AG04449 (cell line): ENCODE measurements around the gene CHN2.

ENCODE experiments used
- CTCF ChIA-PET: fragments of 350-600 bp; formaldehyde crosslinking; extraction: SDS; loops from one replicate; lab custom pipeline; 2021; ENCODE audit warnings: antibody characterized with exemption; lab: Yijun Ruan, JAX
- POLR2A ChIA-PET: fragments of 400-600, 350-600 bp; formaldehyde crosslinking; extraction: SDS; loops from one replicate; lab custom pipeline; 2020; ENCODE audit warnings: antibody characterized with exemption, inconsistent platforms; lab: Yijun Ruan, JAX
- DNase-seq: peaks from one replicate; pipeline ENCODE4 v3.0.0-alpha.2; 2010; ENCODE audit warnings: low read depth, low spot score
- H3K4me3 ChIP-seq: 2 replicates; pipeline ENCODE4 v1.5.1; 2011; ENCODE audit warnings: low read depth, mild to moderate bottlenecking, control low read depth, low read length
- CTCF ChIP-seq: IDR thresholded peaks from one replicate; pipeline ENCODE4 v1.5.1; 2011; ENCODE audit warnings: mild to moderate bottlenecking, moderate library complexity, low read length, control low read depth, inconsistent platforms; ENCODE audit not compliant: insufficient read depth; ENCODE audit errors: missing control alignments

CHN2 gene

GRCh38 chr7:29224726-29225125 lies 30.2 kb downstream of the CHN2 start:
- H3K4me3 ChIP-seq, result no peak overlapping the region
- ChIA-PET CTCF (interaction anchor here (1.1 kb wide), 1 partner anchor 35 kb away, joined by 3 read pairs; no protein-coding TSS in a partner anchor), POLR2A (no interaction called here)
- no peak for DNase-seq
- no peak for TF ChIP-seq CTCF

DNA sequence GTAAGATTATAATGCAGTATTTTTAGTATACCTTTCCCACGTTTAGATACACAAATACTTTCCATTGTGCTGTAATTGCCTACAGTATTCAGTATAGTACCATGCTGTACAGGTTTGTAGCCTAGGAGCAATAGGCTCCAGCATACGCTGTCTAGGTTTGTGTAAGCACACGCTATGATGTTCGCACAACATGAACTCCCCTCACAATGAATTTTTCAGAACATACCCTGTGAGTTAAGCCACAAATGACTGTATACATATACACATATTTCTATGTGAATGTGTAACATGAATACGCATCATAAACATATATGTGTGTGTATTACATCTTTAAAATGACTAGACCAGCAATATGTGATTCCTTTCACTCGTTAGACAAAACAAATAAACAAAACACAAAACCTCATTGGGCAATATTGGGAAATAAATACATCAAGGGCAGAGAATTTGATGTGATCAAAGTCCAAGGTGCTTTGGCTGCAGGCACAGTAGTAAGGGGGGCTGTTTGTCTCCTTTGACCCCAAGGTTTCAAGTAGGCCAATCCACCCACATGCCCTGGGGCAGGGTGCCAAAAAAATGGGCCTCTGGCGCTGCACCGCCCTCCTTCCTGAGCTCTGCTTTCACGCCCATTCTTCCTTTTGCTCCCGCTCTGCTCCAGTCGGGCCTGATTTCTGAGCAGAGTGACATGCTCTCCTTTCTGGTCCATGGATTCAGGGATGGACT lies 33.9 kb downstream of the CHN2 start:
- DNase-seq, result no peak
- POLR2A ChIA-PET, result no interaction called here
- CTCF ChIA-PET, result no interaction called here
- H3K4me3 ChIP-seq, result no peak overlapping the region
- TF ChIP-seq CTCF, result no peak

- ChIA-PET POLR2A (no interaction called here), CTCF (no interaction called here)
- no peak overlapping the region for H3K4me3 ChIP-seq
- no peak for DNase-seq
- no peak for TF ChIP-seq CTCF
Measured at GRCh38 chr7:29229066-29229465, 34.5 kb downstream of the CHN2 start.

GRCh38 chr7:29229946-29230345 lies 35.4 kb downstream of the CHN2 start:
- TF ChIP-seq CTCF, result no peak
- no peak for DNase-seq
- CTCF ChIA-PET, result no interaction called here
- POLR2A ChIA-PET, result no interaction called here
- H3K4me3 ChIP-seq, result no peak overlapping the region

- ChIA-PET POLR2A (no interaction called here), CTCF (interaction anchor here (1.3 kb wide), 1 partner anchor 41 kb away, joined by 5 read pairs; no protein-coding TSS in a partner anchor)
- no peak for DNase-seq
- no peak overlapping the region for H3K4me3 ChIP-seq
- TF ChIP-seq CTCF, result no peak
Measured at GRCh38 chr7:29230871-29231345, 36.3 kb downstream of the CHN2 start.

DNA sequence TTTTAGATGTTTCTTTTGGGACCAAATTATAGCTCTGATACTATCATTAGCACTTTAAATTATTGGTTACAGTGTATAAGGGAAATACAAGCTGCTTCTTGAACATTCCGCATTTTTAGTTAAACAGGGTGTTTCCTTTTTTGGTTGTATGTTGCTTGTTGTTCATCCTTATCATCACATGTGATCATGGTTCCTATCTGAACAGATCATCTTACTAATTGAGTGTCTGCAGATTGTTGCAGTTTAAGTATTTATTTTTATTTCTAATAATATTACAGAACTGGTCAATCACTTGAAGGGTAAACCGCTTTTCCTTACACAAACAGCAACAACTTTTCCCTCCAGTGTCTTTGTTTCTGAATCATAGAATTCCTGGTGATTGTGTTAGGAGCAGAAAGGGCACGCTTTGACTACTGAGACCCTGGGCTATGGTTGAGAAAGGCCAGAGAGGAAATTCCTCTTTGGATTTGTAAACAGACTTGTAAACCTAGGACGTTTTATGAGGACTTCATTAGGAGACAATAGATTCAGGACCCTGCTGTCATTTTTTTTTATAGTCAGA lies 37.2 kb downstream of the CHN2 start:
- ChIA-PET POLR2A (no interaction called here), CTCF (interaction anchor here (1.3 kb wide), 1 partner anchor 41 kb away, joined by 5 read pairs; no protein-coding TSS in a partner anchor)
- no peak for TF ChIP-seq CTCF
- no peak overlapping the region for H3K4me3 ChIP-seq
- DNase-seq, result no peak
